Lower leg skin (tissue), 4 donors: ENCODE results near the gene TET1. TPM values are rescaled to one million over a fixed set of nuclear protein-coding genes. Genes with fewer than 3 reads are reported as not detected.
A peak's percentile ranks its signal among the peaks of the same experiment; 100 is the strongest.
"Not testable (repeated sequence)": the region's sequence is repeated elsewhere in the genome, so short reads cannot be mapped to it uniquely, and the experiment has no call there.

Experiments
- DNase-seq, 2 donors: peaks; one replicate each; pipeline ENCODE4 v3.0.0-alpha.2; 2019; ENCODE audit warnings: low spot score in 2 of 2
- H3K4me3 ChIP-seq: fragments of 200-600 bp; sonication (generic); 2 replicates; pipeline ENCODE4 v1.5.1; 2017; ENCODE audit warnings: mild to moderate bottlenecking, low read depth; ENCODE audit not compliant: poor library complexity, severe bottlenecking
- CTCF ChIP-seq, 3 donors: fragments of 450-650 bp; IDR thresholded peaks; one replicate each; pipeline ENCODE4 v1.5.1; 2016; ENCODE audit warnings: antibody characterized with exemption in 3 of 3, mild to moderate bottlenecking in 3 of 3, moderate library complexity in 2 of 3
- POLR2A ChIP-seq, 2 donors: fragments of 450-650 bp; IDR thresholded peaks; one replicate each; pipeline ENCODE4 v1.6.1; 2016 to 2017; ENCODE audit warnings: antibody characterized with exemption in 2 of 2, mild to moderate bottlenecking in 1 of 2, moderate library complexity in 1 of 2
- WGBS, 2 donors: methylation state at CpG; one replicate each; pipeline ENCODE4 v1.1.5; 2018; 5-methylcytosine and 5-hydroxymethylcytosine counted together
- intact Hi-C: fragments of 100-400 bp; cut with DNase I; formaldehyde crosslinking; loops from one replicate; pipeline ENCODE4 v1.15.0; 2023; ENCODE audit warnings: low total_unique reads
- total RNA-seq, 4 donors: library from RNA; depleted of rRNA; stranded (reverse); fragments of >200 nt; gene quantifications; one replicate each; pipeline ENCODE4 v1.1.0, GENCODE V29; 2016

Gene TET1
- total RNA-seq, 4 donors from 2014 or later: 1.1 to 3.8 (median 1.9) TPM

- WGBS, 2 donors: 64 to 74% methylated on average over 2 of the region's 2 CpGs
- intact Hi-C loops: no loop called here
- no peak overlapping the region for H3K4me3 ChIP-seq
- TF ChIP-seq CTCF (IDR thresholded peaks at IDR 0.05): no peak
- no peak for TF ChIP-seq POLR2A (IDR thresholded peaks at IDR 0.05)
- no peak for DNase-seq
Measured at GRCh38 chr10:68566955-68567354, 6.8 kb downstream of the TET1 start.

DNA sequence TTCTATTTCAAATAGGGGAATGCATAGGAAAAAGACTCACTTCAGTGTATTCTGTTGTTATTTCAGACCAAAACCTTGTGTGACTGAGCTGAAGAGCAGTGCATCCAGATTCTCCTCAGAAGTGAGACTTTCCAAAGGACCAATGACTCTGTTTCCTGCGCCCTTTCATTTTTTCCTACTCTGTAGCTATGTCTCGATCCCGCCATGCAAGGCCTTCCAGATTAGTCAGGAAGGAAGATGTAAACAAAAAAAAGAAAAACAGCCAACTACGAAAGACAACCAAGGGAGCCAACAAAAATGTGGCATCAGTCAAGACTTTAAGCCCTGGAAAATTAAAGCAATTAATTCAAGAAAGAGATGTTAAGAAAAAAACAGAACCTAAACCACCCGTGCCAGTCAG, 12.0 kb downstream of the TET1 start:
- TF ChIP-seq POLR2A (IDR thresholded peaks at IDR 0.05): no peak
- no peak for TF ChIP-seq CTCF (IDR thresholded peaks at IDR 0.05)
- H3K4me3 ChIP-seq: no peak overlapping the region
- no peak for DNase-seq
- intact Hi-C loops: no loop called here
- WGBS, 2 donors: 63 to 72% methylated on average over 5 of the region's 5 CpGs

- 95 to 97% methylated on average over 2 of the region's 2 CpGs for WGBS, 2 donors
- DNase-seq: no peak
- TF ChIP-seq CTCF (IDR thresholded peaks at IDR 0.05) (no peak), POLR2A (IDR thresholded peaks at IDR 0.05) (no peak)
- intact Hi-C loops: no loop called here
- H3K4me3 ChIP-seq: no peak overlapping the region
Measured at GRCh38 chr10:68574051-68574450, 13.9 kb downstream of the TET1 start.

- 92 to 98% methylated on average over 4 to 5 of the region's 5 CpGs for WGBS, 2 donors
- TF ChIP-seq CTCF (IDR thresholded peaks at IDR 0.05): no peak
- TF ChIP-seq POLR2A (IDR thresholded peaks at IDR 0.05): no peak
- intact Hi-C loops: no loop called here
- no peak overlapping the region for H3K4me3 ChIP-seq
- DNase-seq: peak in 1 of 2 donors; percentile 56
Measured at GRCh38 chr10:68576118-68576517, 16.0 kb downstream of the TET1 start.

DNA sequence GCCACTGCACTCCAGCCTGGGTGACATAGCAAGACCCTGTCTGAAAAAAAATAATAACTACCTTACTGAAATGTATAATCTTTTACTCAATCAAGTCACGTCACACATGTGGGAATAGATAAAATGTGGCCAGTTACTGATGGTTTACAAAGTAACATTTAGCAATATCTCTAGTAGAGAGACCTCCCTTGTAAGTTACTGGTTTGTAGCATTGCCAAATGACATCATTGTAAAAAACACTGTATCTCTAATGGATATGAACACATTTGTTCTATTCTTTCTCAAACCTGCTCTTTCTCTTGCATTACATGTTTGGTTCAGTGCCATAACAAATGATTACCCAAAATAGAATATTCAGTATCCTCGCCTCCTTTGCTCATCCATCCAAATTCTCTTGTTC, 18.8 kb downstream of the TET1 start:
- intact Hi-C loops: no loop called here
- WGBS, 2 donors: 61 to 74% methylated on average over 2 of the region's 2 CpGs
- H3K4me3 ChIP-seq: no peak overlapping the region
- DNase-seq: no peak
- TF ChIP-seq POLR2A (IDR thresholded peaks at IDR 0.05): no peak
- TF ChIP-seq CTCF (IDR thresholded peaks at IDR 0.05): no peak

GRCh38 chr10:68584187-68584586, 24.1 kb downstream of the TET1 start:
- peak in 1 of 2 donors; percentile 9 for DNase-seq
- intact Hi-C loops, H3K4me3 ChIP-seq: not testable (repeated sequence)
- 94 to 96% methylated on average over 6 of the region's 6 CpGs for WGBS, 2 donors
